ENCODE results near the gene DDX4. TPM values are rescaled to one million over a fixed set of nuclear protein-coding genes. Genes with fewer than 3 reads are reported as not detected.
"Not testable (repeated sequence)": the region's sequence is repeated elsewhere in the genome, so short reads cannot be mapped to it uniquely, and the experiment has no call there.

The DDX4 gene
- total RNA-seq, 2 experiments from 2014 or later: not detected

- POLR2A ChIA-PET: interaction anchor here (0.5 to 0.7 kb wide), 2 partner anchors 428 to 435 kb away, joined by 3 read pairs; no protein-coding TSS in a partner anchor
- Histone ChIP-seq H3K27ac (ENCODE audit: low read depth, low read length, poor library complexity, severe bottlenecking) (no peak overlapping the region), H3K4me3 (ENCODE audit: low read depth, low read length, poor library complexity, severe bottlenecking) (no peak overlapping the region), H2AFZ (ENCODE audit: low read length) (no peak overlapping the region), H3K4me2 (ENCODE audit: low read length) (no peak overlapping the region), H3K9me3 (ENCODE audit: low read length) (no peaks in the 10 kb centered on the region), H3K79me2 (ENCODE audit: insufficient read depth, low read depth, low read length) (no peaks in the 10 kb centered on the region), H3K36me3 (ENCODE audit: insufficient read depth, low read length) (no peaks in the 10 kb centered on the region), H3K4me1 (ENCODE audit: insufficient read depth, low read length, poor library complexity, severe bottlenecking) (no peaks in the 10 kb centered on the region), H3K9me2 (ENCODE audit: insufficient read depth, low read length) (no peaks in the 10 kb centered on the region), H4K20me1 (ENCODE audit: insufficient read depth, low read length) (no peaks in the 10 kb centered on the region)
- intact Hi-C loops (cut with micrococcal nuclease; ENCODE audit: unreplicated experiment): no loop called here
- CTCF ChIA-PET (ENCODE audit: unreplicated experiment): no interaction called here
- DNase-seq (ENCODE audit: low spot score): no peak
- no peak for TF ChIP-seq CTCF (conservative IDR thresholded peaks at IDR 0.05; ENCODE audit: low read length)
- TF ChIP-seq EZH2phosphoT487 (IDR thresholded peaks at IDR 0.05; ENCODE audit: borderline replicate concordance, low read depth, low read length): no peak
- no TSS peak for BruUV-seq (replicated peaks)
Measured at GRCh38 chr5:55773057-55773456, 35.2 kb downstream of the DDX4 start.

DNA sequence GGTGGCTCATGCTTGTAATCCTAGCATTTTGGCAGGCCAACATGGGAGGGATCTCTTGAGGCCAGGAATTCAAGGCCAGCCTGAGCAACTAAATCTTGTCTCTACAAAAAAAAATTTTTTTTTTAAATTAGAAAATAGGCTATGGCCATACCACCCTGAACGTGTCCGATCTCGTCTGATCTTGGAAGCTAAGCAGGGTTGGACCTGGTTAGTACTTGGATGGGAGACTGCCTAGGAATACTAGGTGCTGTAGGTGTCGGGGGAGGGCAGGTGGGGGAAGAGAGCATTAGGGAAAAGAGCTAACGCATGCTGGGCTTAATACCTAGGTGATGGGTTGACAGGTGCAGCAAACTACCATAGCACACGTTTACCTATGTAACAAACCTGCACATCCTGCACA is 39.5 kb downstream of the DDX4 start:
- H2AFZ ChIP-seq (ENCODE audit: low read length): no peak overlapping the region
- H4K20me1 ChIP-seq (ENCODE audit: insufficient read depth, low read length): no peaks in the 10 kb centered on the region
- BruUV-seq (replicated peaks): no TSS peak
- no peaks in the 10 kb centered on the region for H3K4me1 ChIP-seq (ENCODE audit: insufficient read depth, low read length, poor library complexity, severe bottlenecking)
- TF ChIP-seq CTCF (conservative IDR thresholded peaks at IDR 0.05; ENCODE audit: low read length) (no peak), EZH2phosphoT487 (IDR thresholded peaks at IDR 0.05; ENCODE audit: borderline replicate concordance, low read depth, low read length) (no peak)
- no peaks in the 10 kb centered on the region for H3K79me2 ChIP-seq (ENCODE audit: insufficient read depth, low read depth, low read length)
- no peak for DNase-seq (ENCODE audit: low spot score)
- H3K9me3 ChIP-seq (ENCODE audit: low read length): no peaks in the 10 kb centered on the region
- H3K4me3 ChIP-seq (ENCODE audit: low read depth, low read length, poor library complexity, severe bottlenecking): no peak overlapping the region
- CTCF ChIA-PET (ENCODE audit: unreplicated experiment): no interaction called here
- intact Hi-C loops (cut with micrococcal nuclease; ENCODE audit: unreplicated experiment): no loop called here
- POLR2A ChIA-PET: interaction anchor here (0.6 to 0.8 kb wide), 2 partner anchors 301 to 753 kb away, joined by 3 read pairs; no protein-coding TSS in a partner anchor
- no peaks in the 10 kb centered on the region for H3K9me2 ChIP-seq (ENCODE audit: insufficient read depth, low read length)
- H3K4me2 ChIP-seq (ENCODE audit: low read length): no peak overlapping the region
- no peaks in the 10 kb centered on the region for H3K36me3 ChIP-seq (ENCODE audit: insufficient read depth, low read length)
- H3K27ac ChIP-seq (ENCODE audit: low read depth, low read length, poor library complexity, severe bottlenecking): no peak overlapping the region

GRCh38 chr5:55800924-55801323 is 63.1 kb downstream of the DDX4 start:
- no peaks in the 10 kb centered on the region for H3K4me1 ChIP-seq (ENCODE audit: insufficient read depth, low read length, poor library complexity, severe bottlenecking)
- POLR2A ChIA-PET: interaction anchor here (0.6 to 1.0 kb wide), 4 partner anchors 20 to 1205 kb away, joined by 3 to 7 read pairs (median 4); no protein-coding TSS in a partner anchor
- H3K27ac ChIP-seq (ENCODE audit: low read depth, low read length, poor library complexity, severe bottlenecking): no peak overlapping the region
- intact Hi-C loops (cut with micrococcal nuclease; ENCODE audit: unreplicated experiment): no loop called here
- BruUV-seq (replicated peaks): no TSS peak
- no peaks in the 10 kb centered on the region for H3K9me3 ChIP-seq (ENCODE audit: low read length)
- H4K20me1 ChIP-seq (ENCODE audit: insufficient read depth, low read length): no peaks in the 10 kb centered on the region
- TF ChIP-seq EZH2phosphoT487 (IDR thresholded peaks at IDR 0.05; ENCODE audit: borderline replicate concordance, low read depth, low read length) (no peak), CTCF (conservative IDR thresholded peaks at IDR 0.05; ENCODE audit: low read length) (no peak)
- no peaks in the 10 kb centered on the region for H3K79me2 ChIP-seq (ENCODE audit: insufficient read depth, low read depth, low read length)
- no peaks in the 10 kb centered on the region for H3K9me2 ChIP-seq (ENCODE audit: insufficient read depth, low read length)
- H3K4me3 ChIP-seq (ENCODE audit: low read depth, low read length, poor library complexity, severe bottlenecking): no peak overlapping the region
- H3K36me3 ChIP-seq (ENCODE audit: insufficient read depth, low read length): no peaks in the 10 kb centered on the region
- CTCF ChIA-PET (ENCODE audit: unreplicated experiment): no interaction called here
- H2AFZ ChIP-seq (ENCODE audit: low read length): no peak overlapping the region
- DNase-seq (ENCODE audit: low spot score): no peak
- no peak overlapping the region for H3K4me2 ChIP-seq (ENCODE audit: low read length)

GRCh38 chr5:55808814-55809213 is 71.0 kb downstream of the DDX4 start:
- H3K36me3 ChIP-seq (ENCODE audit: insufficient read depth, low read length); H2AFZ ChIP-seq (ENCODE audit: low read length); H3K79me2 ChIP-seq (ENCODE audit: insufficient read depth, low read depth, low read length); H3K9me3 ChIP-seq (ENCODE audit: low read length); H3K4me1 ChIP-seq (ENCODE audit: insufficient read depth, low read length, poor library complexity, severe bottlenecking); CTCF ChIA-PET (ENCODE audit: unreplicated experiment); H3K27ac ChIP-seq (ENCODE audit: low read depth, low read length, poor library complexity, severe bottlenecking); H3K4me2 ChIP-seq (ENCODE audit: low read length); H4K20me1 ChIP-seq (ENCODE audit: insufficient read depth, low read length); POLR2A ChIA-PET; DNase-seq (ENCODE audit: low spot score); intact Hi-C loops (cut with micrococcal nuclease; ENCODE audit: unreplicated experiment); BruUV-seq (replicated peaks); H3K9me2 ChIP-seq (ENCODE audit: insufficient read depth, low read length); H3K4me3 ChIP-seq (ENCODE audit: low read depth, low read length, poor library complexity, severe bottlenecking): not testable (repeated sequence)

Data from OCI-LY7 (cell line).